ENCODE data around the gene NUP93. TPM values are rescaled to one million over a fixed set of nuclear protein-coding genes. Genes with fewer than 3 reads are reported as not detected.
A peak's percentile ranks its signal among the peaks of the same experiment; 100 is the strongest.

The NUP93 gene
- total and polyA plus RNA-seq, 9 of the 15 experiments (the other 6 are each of a cell fraction or from before 2014, with no cell fraction given): 92.0 to 162 (median 121) TPM

GRCh38 chr16:56763291-56763916 lies 33.5 kb downstream of the NUP93 start (continued):
- no peak for TF ChIP-seq TCF7 (IDR thresholded peaks at IDR 0.05; ENCODE audit: borderline replicate concordance)

GRCh38 chr16:56764835-56765234 lies 34.9 kb downstream of the NUP93 start:
- no TSS peak for BruUV-seq (replicated peaks)
- H3K9ac ChIP-seq (ENCODE audit: insufficient read depth in 1 of 2, low read depth in 2 of 2, low read length in 2 of 2): no peak overlapping the region
- FAIRE-seq: peak; percentile 62
- H3K36me3 ChIP-seq (ENCODE audit: control insufficient read depth, insufficient read depth, low read length): peaks cover 61% of the 10 kb centered on the region
- CTCF ChIA-PET (ENCODE audit: low intra/inter-chr PET ratio): no interaction called here
- in situ Hi-C loops (cut with MboI): no loop called here
- no peaks in the 10 kb centered on the region for H3K27me3 ChIP-seq (ENCODE audit: control insufficient read depth in 2 of 2, insufficient read depth in 2 of 2, low read length in 2 of 2)
- intact Hi-C loops (cut with micrococcal nuclease): no loop called here
- H3K4me2 ChIP-seq (ENCODE audit: insufficient read depth, low read length): peak overlapping the region; percentile 37; the same call in 1 of the 2 replicates
- peaks cover 10% of the 10 kb centered on the region for H3K79me2 ChIP-seq (ENCODE audit: control insufficient read depth, insufficient read depth, low read length)
- POLR2A ChIA-PET: interaction anchor here (0.6 to 1.0 kb wide), 4 partner anchors 9 to 16 kb away, joined by 3 to 4 read pairs (median 4); no protein-coding TSS in a partner anchor
- ATAC-seq: peak; percentile 57; the same call in 2 of the 3 replicates
- H3K27ac ChIP-seq (ENCODE audit: extremely low read depth, low read depth, low read length): peak overlapping the region; percentile 23; the same call in 1 of the 3 replicates
- no peaks in the 10 kb centered on the region for H3K9me3 ChIP-seq (replicated peaks; ENCODE audit: control insufficient read depth, insufficient read depth, low read depth, low read length)
- H3K4me1 ChIP-seq (replicated peaks in 1 of 2; ENCODE audit: control insufficient read depth in 2 of 2, insufficient read depth in 2 of 2, low read length in 2 of 2): peaks cover 0 to 20% of the 10 kb centered on the region in 2 experiments; a peak in 2 of 5 replicates
- no peak overlapping the region for H3K4me3 ChIP-seq
- no peaks in the 10 kb centered on the region for H3K9me1 ChIP-seq (ENCODE audit: control insufficient read depth, insufficient read depth, low read length)
- H2AFZ ChIP-seq (ENCODE audit: low read depth, low read length): no peak overlapping the region
- WGBS (ENCODE audit: insufficient coverage, low coverage, missing lambda C conversion rate): 20% methylated on average over 2 of the region's 2 CpGs
- DNase-seq (ENCODE audit: extremely low read depth in 1 of 4, low spot score in 3 of 4): peak in 2 of 4 experiments; percentile 22 to 46
- H4K20me1 ChIP-seq (replicated peaks; ENCODE audit: control insufficient read depth, insufficient read depth, low read length): no peaks in the 10 kb centered on the region
- TF ChIP-seq ZSCAN32 (CRISPR knock-in tag; IDR thresholded peaks at IDR 0.05): no peak
- TF ChIP-seq ZNF76 (CRISPR knock-in tag; IDR thresholded peaks at IDR 0.05; ENCODE audit: borderline replicate concordance): no peak
- TF ChIP-seq EP400 (IDR thresholded peaks at IDR 0.05): no peak
- TF ChIP-seq STAT5A (IDR thresholded peaks at IDR 0.05; ENCODE audit: borderline replicate concordance, low read length): peak; percentile 49; the same call in 1 of the 2 replicates
- no peak; the same call in 1 of the 2 replicates for TF ChIP-seq LEF1 (IDR thresholded peaks at IDR 0.05)
- TF ChIP-seq PCBP2 (IDR thresholded peaks at IDR 0.05; ENCODE audit: low read depth, low read length, poor library complexity, severe bottlenecking): no peak
- no peak for TF ChIP-seq BRD9 (IDR thresholded peaks at IDR 0.05; ENCODE audit: low read depth, partially characterized antibody)
- no peak for TF ChIP-seq ZNF764 (CRISPR knock-in tag; IDR thresholded peaks at IDR 0.05; ENCODE audit: low read depth)
- TF ChIP-seq KAT8 (IDR thresholded peaks at IDR 0.05; ENCODE audit: low read depth): peak; percentile 92
- peak; percentile 34; the same call in 1 of the 2 replicates for TF ChIP-seq MAFG (tag; conservative IDR thresholded peaks at IDR 0.05)
- TF ChIP-seq SIN3A (IDR thresholded peaks at IDR 0.05; ENCODE audit: borderline replicate concordance in 2 of 2, control insufficient read depth in 1 of 2, low read depth in 2 of 2, low read length in 2 of 2): no peak
- no peak for TF ChIP-seq ARID3B (CRISPR knock-in tag; IDR thresholded peaks at IDR 0.05; ENCODE audit: borderline replicate concordance)
- TF ChIP-seq ZNF551 (CRISPR knock-in tag; IDR thresholded peaks at IDR 0.05): no peak
- TF ChIP-seq FOXK2 (conservative IDR thresholded peaks at IDR 0.05 in 1 of 2, IDR thresholded peaks at IDR 0.05 in 1 of 2; ENCODE audit: low read depth in 2 of 2): peak; percentile 72 to 82; a peak in 3 of 4 replicates
- TF ChIP-seq ZC3H11A (IDR thresholded peaks at IDR 0.05; ENCODE audit: low read depth, low read length): no peak
- 0 out of 4 replicates have a peak, but pooled peaks of 1 of the 2 experiments have one; percentile 35 for TF ChIP-seq RCOR1 (IDR thresholded peaks at IDR 0.05; ENCODE audit: borderline replicate concordance in 1 of 2, low read depth in 2 of 2, low read length in 2 of 2)

Data from K562 (cell line).